ENCODE measurements around the gene ZNF611.
"Not testable (repeated sequence)": the region's sequence is repeated elsewhere in the genome, so short reads cannot be mapped to it uniquely, and the experiment has no call there.

Gene ZNF611

GRCh38 chr19:52734893-52735661 is at the start of gene ZNF611:
TSS of gene ZNF611 (minus strand) at chr19:52735044. CDS start at chr19:52715894, 19,150 bp downstream.
- peak; percentile 90 for DNase-seq

GRCh38 chr19:52782864-52783263 is 48.0 kb upstream of the ZNF611 start:
- not testable (repeated sequence) for DNase-seq

GRCh38 chr19:52778811-52779210 is 44.0 kb upstream of the ZNF611 start:
- DNase-seq = no peak

- DNase-seq = not testable (repeated sequence)
These were observed 21.6 kb upstream of the ZNF611 start for GRCh38 chr19:52756447-52756846.

GRCh38 chr19:52749780-52750179 is 14.9 kb upstream of the ZNF611 start:
- DNase-seq = no peak

- no peak for DNase-seq
These were observed 13.6 kb upstream of the ZNF611 start for GRCh38 chr19:52748336-52748950.

GRCh38 chr19:52745919-52746318 is 11.1 kb upstream of the ZNF611 start:
- DNase-seq = not testable (repeated sequence)

- DNase-seq = no peak
These were observed 8.2 kb upstream of the ZNF611 start for GRCh38 chr19:52743091-52743490.

GRCh38 chr19:52742516-52742915 is 7.7 kb upstream of the ZNF611 start:
- DNase-seq = no peak

- no peak for DNase-seq
These were observed 7.2 kb upstream of the ZNF611 start for GRCh38 chr19:52741951-52742485.

- not testable (repeated sequence) for DNase-seq
These were observed 6.5 kb upstream of the ZNF611 start for GRCh38 chr19:52741371-52741770.

GRCh38 chr19:52739576-52739975 is 4.7 kb upstream of the ZNF611 start:
- no peak for DNase-seq

GRCh38 chr19:52735734-52736133 is 890 bp upstream of the ZNF611 start:
- DNase-seq = no peak

- peak; percentile 13 for DNase-seq
These were observed 432 bp downstream of the ZNF611 start for GRCh38 chr19:52734331-52734892.

- DNase-seq = not testable (repeated sequence)
These were observed 8.8 kb downstream of the ZNF611 start for GRCh38 chr19:52726051-52726450.

- no peak for DNase-seq
These were observed 9.3 kb downstream of the ZNF611 start for GRCh38 chr19:52725528-52725961.

GRCh38 chr19:52724701-52725514 is 9.9 kb downstream of the ZNF611 start:
- no peak for DNase-seq

- not testable (repeated sequence) for DNase-seq
These were observed 10.8 kb downstream of the ZNF611 start for GRCh38 chr19:52723907-52724598.

GRCh38 chr19:52722062-52723003 is 12.5 kb downstream of the ZNF611 start:
- no peak for DNase-seq

GRCh38 chr19:52720541-52720940 is 14.3 kb downstream of the ZNF611 start:
- not testable (repeated sequence) for DNase-seq

GRCh38 chr19:52716522-52716921 is 18.3 kb downstream of the ZNF611 start:
- DNase-seq = no peak

All from NCI-H2171 (cell line).